GM23338 (cell line): ENCODE measurements around the gene PLEKHO1. TPM values are rescaled to one million over a fixed set of nuclear protein-coding genes. Genes with fewer than 3 reads are reported as not detected.

Source experiments
- ATAC-seq: fragments of 200-7000 bp; cut with Tn5 transposase; 3 replicates; pipeline ENCODE4 v1.9.1; 2020
- DNase-seq: peaks from one replicate; pipeline ENCODE4 v3.0.0-alpha.2; 2015; ENCODE audit warnings: low spot score
- H2AFZ ChIP-seq: fragments of 200-600 bp; sonication (generic); 2 replicates; pipeline ENCODE4 v1.8.0; 2016; ENCODE audit warnings: antibody characterized with exemption, mild to moderate bottlenecking, moderate library complexity
- H3F3A ChIP-seq: fragments of 200-600 bp; sonication (generic); replicated peaks from 2 replicates; pipeline ENCODE4 v1.8.0; 2017; ENCODE audit warnings: antibody characterized with exemption, mixed run types, low read depth
- H3K27ac ChIP-seq: fragments of 200-600 bp; sonication (generic); 2 replicates; pipeline ENCODE4 v1.6.1; 2016; ENCODE audit warnings: low read depth
- H3K27me3 ChIP-seq: fragments of 200-600 bp; sonication (generic); 2 replicates; pipeline ENCODE4 v1.8.0; 2016; ENCODE audit warnings: mild to moderate bottlenecking, mixed run types, moderate library complexity; ENCODE audit not compliant: insufficient read depth
- H3K36me3 ChIP-seq: fragments of 200-600 bp; sonication (generic); 2 replicates; pipeline ENCODE4 v1.8.0; 2016; ENCODE audit warnings: mild to moderate bottlenecking; ENCODE audit not compliant: insufficient read depth
- H3K4me1 ChIP-seq: fragments of 200-600 bp; sonication (generic); 2 replicates; pipeline ENCODE4 v1.8.0; 2016; ENCODE audit warnings: mild to moderate bottlenecking, moderate library complexity; ENCODE audit not compliant: insufficient read depth
- H3K4me2 ChIP-seq: fragments of 200-600 bp; sonication (generic); 2 replicates; pipeline ENCODE4 v1.7.1; 2017; ENCODE audit warnings: mixed run types
- H3K4me3 ChIP-seq: fragments of 200-600 bp; sonication (generic); 2 replicates; pipeline ENCODE4 v1.6.1; 2016; ENCODE audit warnings: mixed run types
- H3K79me2 ChIP-seq: fragments of 200-600 bp; sonication (generic); replicated peaks from 2 replicates; pipeline ENCODE4 v1.8.0; 2017; ENCODE audit warnings: mild to moderate bottlenecking; ENCODE audit not compliant: insufficient read depth
- H3K9me2 ChIP-seq: fragments of 200-600 bp; sonication (generic); 2 replicates; pipeline ENCODE4 v1.8.0; 2017; ENCODE audit not compliant: insufficient read depth
- H4K20me1 ChIP-seq: fragments of 200-600 bp; sonication (generic); replicated peaks from 2 replicates; pipeline ENCODE4 v1.8.0; 2017; ENCODE audit warnings: mild to moderate bottlenecking; ENCODE audit not compliant: insufficient read depth
- H3K27ac Mint-ChIP-seq: 2 replicates; pipeline ENCODE4 v1.8.0; 2020; ENCODE audit warnings: inconsistent platforms, mild to moderate bottlenecking, moderate library complexity, mixed read lengths
- H3K27me3 Mint-ChIP-seq: 3 replicates; pipeline ENCODE4 v1.8.0; 2022; ENCODE audit warnings: low read depth, mild to moderate bottlenecking, moderate library complexity, mixed read lengths, inconsistent platforms; ENCODE audit not compliant: insufficient read depth, poor library complexity
- H3K36me3 Mint-ChIP-seq: 3 replicates; pipeline ENCODE4 v1.8.0; 2021; ENCODE audit warnings: low read depth, mild to moderate bottlenecking, inconsistent platforms, moderate library complexity, mixed read lengths
- H3K4me1 Mint-ChIP-seq: 3 replicates; pipeline ENCODE4 v1.8.0; 2020; ENCODE audit warnings: mild to moderate bottlenecking, inconsistent platforms, mixed read lengths
- H3K4me3 Mint-ChIP-seq: 3 replicates; pipeline ENCODE4 v1.8.0; 2021; ENCODE audit warnings: moderate library complexity, mild to moderate bottlenecking, inconsistent platforms, mixed read lengths
- H3K9me3 Mint-ChIP-seq: 3 replicates; pipeline ENCODE4 v1.8.0; 2020; ENCODE audit warnings: moderate library complexity, mild to moderate bottlenecking, inconsistent platforms, mixed read lengths
- CREB1 ChIP-seq: fragments of 250-450 bp; sonication (Bioruptor Pico); IDR thresholded peaks from 2 replicates; pipeline ENCODE4 v1.5.0; 2020; ENCODE audit warnings: low read depth, mild to moderate bottlenecking, moderate library complexity
- CTCF ChIP-seq, 2 experiments: fragments of 200-600 bp in 1 of 2; sonication (generic) in 1 of 2; conservative IDR thresholded peaks; 2 replicates each; pipeline versions ENCODE4 v1.5.1 to v1.6.1; 2016 to 2017; ENCODE audit warnings: antibody characterized with exemption in 2 of 2, low read depth in 2 of 2, mild to moderate bottlenecking in 2 of 2, moderate library complexity in 1 of 2
- ETS1 ChIP-seq: IDR thresholded peaks from 2 replicates; pipeline ENCODE4 v1.6.1; 2016; ENCODE audit warnings: antibody characterized with exemption
- EZH2 ChIP-seq: fragments of 200-600 bp; sonication (generic); IDR thresholded peaks from one replicate; pipeline ENCODE4 v1.8.0; 2017; ENCODE audit warnings: antibody characterized with exemption, mild to moderate bottlenecking, low read depth; ENCODE audit not compliant: unreplicated experiment
- EZH2phosphoT487 ChIP-seq: fragments of 200-600 bp; sonication (generic); IDR thresholded peaks from one replicate; pipeline ENCODE4 v1.8.1; 2018; ENCODE audit warnings: antibody characterized with exemption; ENCODE audit not compliant: unreplicated experiment
- JUNB ChIP-seq: IDR thresholded peaks from one replicate; pipeline ENCODE4 v1.6.1; 2016; ENCODE audit warnings: antibody characterized with exemption; ENCODE audit not compliant: unreplicated experiment
- NANOG ChIP-seq: IDR thresholded peaks from 2 replicates; pipeline ENCODE4 v1.6.1; 2016; ENCODE audit warnings: antibody characterized with exemption, borderline replicate concordance
- POLR2AphosphoS5 ChIP-seq: IDR thresholded peaks from 2 replicates; pipeline ENCODE4 v1.6.1; 2016; ENCODE audit warnings: antibody characterized with exemption, low read depth
- REST ChIP-seq: IDR thresholded peaks from one replicate; pipeline ENCODE4 v1.6.1; 2018; ENCODE audit warnings: antibody characterized with exemption; ENCODE audit not compliant: unreplicated experiment
- STAT1 ChIP-seq: IDR thresholded peaks from one replicate; pipeline ENCODE4 v1.6.1; 2016; ENCODE audit warnings: antibody characterized with exemption; ENCODE audit not compliant: unreplicated experiment
- ZNF114 ChIP-seq: fragments of 250-450 bp; sonication (Bioruptor Pico); IDR thresholded peaks from 2 replicates; pipeline ENCODE4 v1.5.0; 2020; ENCODE audit warnings: mild to moderate bottlenecking, moderate library complexity
- ZNF331 ChIP-seq: fragments of 250-450 bp; sonication (Bioruptor Pico); IDR thresholded peaks from 2 replicates; pipeline ENCODE4 v1.5.0; 2020; ENCODE audit warnings: low read depth, mild to moderate bottlenecking, moderate library complexity
- ZNF462 ChIP-seq: fragments of 250-450 bp; sonication (Bioruptor Pico); IDR thresholded peaks from 2 replicates; pipeline ENCODE4 v1.5.0; 2020; ENCODE audit warnings: mild to moderate bottlenecking, moderate library complexity
- polyA plus RNA-seq: library from polyadenylated mRNA; unstranded; fragments of >200 nt; fragmentation: Nextera tagmentation; extraction: Ambion mirVana; gene quantifications from 2 replicates; pipeline ENCODE4 v1.2.1, GENCODE V29; 2016
- total RNA-seq: library from RNA; depleted of rRNA; stranded (reverse); fragments of >200 nt; shearing (Covaris generic); gene quantifications from 2 replicates; pipeline ENCODE4 v1.2.3, GENCODE V29; 2014

The PLEKHO1 gene
- total and polyA plus RNA-seq, 2 experiments from 2014 or later: 34.3 to 36.7 TPM

DNA sequence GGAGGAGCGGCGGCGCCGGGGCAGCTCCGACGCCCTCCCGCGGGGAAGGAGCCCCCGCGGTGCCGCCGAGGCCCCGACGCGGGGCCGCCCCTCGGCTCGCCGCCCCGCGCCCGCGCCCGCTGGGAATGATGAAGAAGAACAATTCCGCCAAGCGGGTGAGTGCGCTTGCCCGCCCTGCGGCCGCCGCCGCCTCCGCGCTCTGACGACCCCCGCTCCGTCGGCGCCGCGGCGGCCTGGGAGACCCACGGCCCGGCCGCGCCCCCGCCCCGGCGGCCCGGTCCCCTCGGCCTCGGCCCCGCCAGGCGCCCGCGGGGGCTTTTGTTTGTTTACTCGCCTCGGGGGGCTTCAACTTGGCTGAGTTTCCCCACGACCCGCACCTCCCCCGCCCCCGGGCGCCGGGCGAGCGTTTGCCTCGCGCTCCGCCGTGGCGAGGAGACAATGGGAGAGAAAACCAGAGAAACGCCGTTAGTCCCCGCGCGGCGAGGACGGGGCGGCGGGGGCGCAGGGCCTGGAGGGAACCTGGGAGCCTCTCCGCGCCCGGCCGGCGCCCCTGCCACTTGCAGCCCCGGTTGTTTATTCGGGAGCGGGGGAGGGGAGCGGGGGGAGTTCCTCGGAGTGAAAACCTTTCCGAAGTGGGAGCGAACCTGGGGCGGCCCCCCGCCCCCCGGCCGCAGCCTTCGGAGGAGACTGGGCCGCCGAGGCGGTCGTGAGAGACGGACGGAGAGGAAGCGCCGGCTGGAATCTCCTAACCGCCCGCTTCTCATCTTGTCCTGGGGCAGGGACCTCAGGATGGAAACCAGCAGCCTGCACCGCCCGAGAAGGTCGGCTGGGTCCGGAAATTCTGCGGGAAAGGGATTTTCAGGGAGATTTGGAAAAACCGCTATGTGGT, 661 bp downstream of the PLEKHO1 start:
- peak; percentile 49 for ATAC-seq
- Histone ChIP-seq H3K9me2 (no peaks in the 10 kb centered on the region), H3K79me2 (peaks cover 16% of the 10 kb centered on the region), H3K36me3 (peaks cover 7% of the 10 kb centered on the region; the same call in 1 of the 2 replicates), H3K4me3 (peak overlapping the region; percentile 92), H3F3A (no peaks in the 10 kb centered on the region; the same call in 1 of the 2 replicates), H3K27ac (no peak overlapping the region), H3K27me3 (peaks cover 33% of the 10 kb centered on the region), H3K4me2 (peak overlapping the region; percentile 96), H4K20me1 (no peaks in the 10 kb centered on the region; the same call in 1 of the 2 replicates), H2AFZ (peak overlapping the region; percentile 80; the same call in 1 of the 2 replicates), H3K4me1 (peaks cover 12% of the 10 kb centered on the region)
- TF ChIP-seq EZH2 (no peak), NANOG (no peak), JUNB (no peak), ZNF114 (CRISPR knock-in tag) (no peak), CREB1 (CRISPR knock-in tag) (no peak), ZNF331 (CRISPR knock-in tag) (no peak), REST (no peak), ETS1 (no peak), STAT1 (no peak), CTCF (conservative IDR thresholded peaks at IDR 0.05; ENCODE audit: low read depth in 2 of 2) (no peak), ZNF462 (CRISPR knock-in tag) (no peak), EZH2phosphoT487 (no peak), POLR2AphosphoS5 (no peak)
- peaks cover 33% of the 10 kb centered on the region for H3K36me3 Mint-ChIP-seq
- DNase-seq: peak; percentile 63
- H3K4me1 Mint-ChIP-seq: peaks cover 23% of the 10 kb centered on the region
- H3K27ac Mint-ChIP-seq: no peak overlapping the region
- peak overlapping the region; percentile 90 for H3K4me3 Mint-ChIP-seq
- peaks cover 16% of the 10 kb centered on the region for H3K27me3 Mint-ChIP-seq
- H3K9me3 Mint-ChIP-seq: no peaks in the 10 kb centered on the region
